Measurements from ENCODE around the gene RHEB.
"Not testable (repeated sequence)": the region's sequence is repeated elsewhere in the genome, so short reads cannot be mapped to it uniquely, and the experiment has no call there.

RHEB gene

DNA sequence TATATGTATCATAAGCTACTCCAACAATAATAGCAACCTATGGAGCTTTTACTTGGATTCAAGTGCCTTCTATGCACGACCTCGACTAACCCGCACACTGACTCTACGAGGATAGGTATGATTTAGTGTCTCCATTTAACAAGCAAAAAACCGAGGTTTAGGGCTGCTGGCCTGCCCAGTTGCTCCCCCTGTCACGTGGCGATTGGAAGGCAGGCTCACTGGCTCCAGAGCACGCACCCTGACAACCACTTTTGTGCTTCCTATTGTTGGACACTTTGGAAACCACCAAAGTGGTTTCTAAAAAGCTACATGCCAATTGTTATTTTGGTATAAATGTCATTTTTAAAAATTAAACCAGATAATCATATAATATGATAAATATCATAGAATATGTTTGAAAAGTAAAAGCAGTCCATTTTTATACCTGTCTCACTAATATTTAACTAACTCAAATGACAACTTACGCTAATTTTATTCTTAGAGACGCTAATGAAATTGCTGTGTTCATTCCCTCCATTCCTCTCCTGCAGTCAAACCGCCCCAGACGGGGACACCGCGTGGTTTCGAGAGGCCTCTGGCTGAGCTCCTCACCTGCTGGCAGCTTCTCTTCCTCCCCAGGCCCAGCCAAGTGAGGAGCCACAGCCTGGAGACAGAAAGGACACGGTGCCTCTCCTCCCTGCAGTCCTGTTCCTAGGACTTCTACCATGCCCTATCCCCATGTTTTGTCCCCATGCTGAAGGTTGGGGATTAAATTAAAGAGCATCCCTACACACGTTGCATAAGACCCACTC lies 22.2 kb upstream of the RHEB start:
- TF ChIP-seq, protein P1, sequence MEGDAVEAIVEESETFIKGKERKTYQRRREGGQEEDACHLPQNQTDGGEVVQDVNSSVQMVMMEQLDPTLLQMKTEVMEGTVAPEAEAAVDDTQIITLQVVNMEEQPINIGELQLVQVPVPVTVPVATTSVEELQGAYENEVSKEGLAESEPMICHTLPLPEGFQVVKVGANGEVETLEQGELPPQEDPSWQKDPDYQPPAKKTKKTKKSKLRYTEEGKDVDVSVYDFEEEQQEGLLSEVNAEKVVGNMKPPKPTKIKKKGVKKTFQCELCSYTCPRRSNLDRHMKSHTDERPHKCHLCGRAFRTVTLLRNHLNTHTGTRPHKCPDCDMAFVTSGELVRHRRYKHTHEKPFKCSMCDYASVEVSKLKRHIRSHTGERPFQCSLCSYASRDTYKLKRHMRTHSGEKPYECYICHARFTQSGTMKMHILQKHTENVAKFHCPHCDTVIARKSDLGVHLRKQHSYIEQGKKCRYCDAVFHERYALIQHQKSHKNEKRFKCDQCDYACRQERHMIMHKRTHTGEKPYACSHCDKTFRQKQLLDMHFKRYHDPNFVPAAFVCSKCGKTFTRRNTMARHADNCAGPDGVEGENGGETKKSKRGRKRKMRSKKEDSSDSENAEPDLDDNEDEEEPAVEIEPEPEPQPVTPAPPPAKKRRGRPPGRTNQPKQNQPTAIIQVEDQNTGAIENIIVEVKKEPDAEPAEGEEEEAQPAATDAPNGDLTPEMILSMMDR (IDR thresholded peaks at IDR 0.05; ENCODE audit: low read depth, low read length, missing control alignments) = no peak
- Histone ChIP-seq H3K27ac (no peak overlapping the region), H3K27me3 (replicated peaks) (no peaks in the 10 kb centered on the region), H3K4me3 (ENCODE audit: low read depth, low read length) (no peak overlapping the region), H3K36me3 (replicated peaks) (no peaks in the 10 kb centered on the region)
- DNase-seq = no peak
- in situ Hi-C loops (cut with HindIII; ENCODE audit: low pct_ligation_motif_present, low sequenced_read_pairs) = no loop called here

DNA sequence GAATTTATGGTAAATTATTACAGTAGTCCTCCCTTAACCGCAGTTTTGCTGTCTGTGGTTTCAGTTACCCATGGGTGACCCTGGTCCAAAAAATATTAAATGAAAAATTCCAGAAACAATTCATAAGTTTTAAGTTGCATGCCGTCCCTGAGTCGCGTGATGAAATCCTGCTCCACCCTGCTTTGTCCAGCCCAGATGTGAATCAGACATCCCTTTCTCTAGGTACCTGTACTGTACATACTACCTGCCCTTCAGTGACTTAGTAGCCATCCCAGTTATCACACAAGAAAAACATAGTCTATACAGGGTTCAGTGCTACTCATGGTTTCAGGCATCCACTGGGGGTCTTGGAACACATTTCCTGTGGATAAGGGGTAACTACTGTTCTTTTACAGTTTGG lies 20.5 kb upstream of the RHEB start:
- Histone ChIP-seq H3K4me3 (ENCODE audit: low read depth, low read length) (no peak overlapping the region), H3K36me3 (replicated peaks) (no peaks in the 10 kb centered on the region), H3K27ac (no peak overlapping the region), H3K27me3 (replicated peaks) (no peaks in the 10 kb centered on the region)
- TF ChIP-seq, protein P1 (IDR thresholded peaks at IDR 0.05; ENCODE audit: low read depth, low read length, missing control alignments) = no peak
- DNase-seq = no peak
- in situ Hi-C loops (cut with HindIII; ENCODE audit: low pct_ligation_motif_present, low sequenced_read_pairs) = no loop called here

DNA sequence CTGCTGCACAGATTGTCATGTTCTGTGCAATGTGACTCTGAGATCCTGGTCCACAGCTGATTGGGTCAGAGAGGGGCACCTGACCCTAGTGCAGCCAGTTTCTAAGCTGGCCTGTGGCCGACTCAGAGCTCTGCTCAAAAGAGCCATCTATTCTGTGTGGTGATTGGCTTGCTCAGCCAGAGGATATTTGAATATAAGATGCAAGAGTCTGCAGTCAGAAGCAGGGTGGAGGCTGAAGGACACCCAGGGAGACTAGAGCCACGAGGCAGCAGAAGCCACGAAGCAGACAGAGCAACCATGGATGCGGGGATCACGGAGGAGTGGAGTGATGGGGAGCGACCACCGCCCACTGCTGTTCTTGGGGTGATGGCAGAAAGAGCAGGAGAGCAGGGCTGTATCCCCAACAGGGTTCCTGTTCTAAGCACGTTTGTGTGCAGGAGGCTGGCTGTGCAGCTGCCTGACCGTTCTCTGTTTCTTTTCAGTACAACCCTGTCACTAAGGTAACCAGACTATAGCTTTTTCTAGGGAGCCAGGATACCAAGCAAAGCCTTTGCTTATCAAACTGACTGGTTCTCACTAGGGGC lies 19.5 kb upstream of the RHEB start:
- H3K27ac ChIP-seq = no peak overlapping the region
- in situ Hi-C loops (cut with HindIII; ENCODE audit: low pct_ligation_motif_present, low sequenced_read_pairs) = no loop called here
- no peak overlapping the region for H3K4me3 ChIP-seq (ENCODE audit: low read depth, low read length)
- TF ChIP-seq, protein P1 (IDR thresholded peaks at IDR 0.05; ENCODE audit: low read depth, low read length, missing control alignments) = no peak
- H3K36me3 ChIP-seq (replicated peaks) = no peaks in the 10 kb centered on the region
- no peaks in the 10 kb centered on the region for H3K27me3 ChIP-seq (replicated peaks)
- DNase-seq = peak; percentile 28

DNA sequence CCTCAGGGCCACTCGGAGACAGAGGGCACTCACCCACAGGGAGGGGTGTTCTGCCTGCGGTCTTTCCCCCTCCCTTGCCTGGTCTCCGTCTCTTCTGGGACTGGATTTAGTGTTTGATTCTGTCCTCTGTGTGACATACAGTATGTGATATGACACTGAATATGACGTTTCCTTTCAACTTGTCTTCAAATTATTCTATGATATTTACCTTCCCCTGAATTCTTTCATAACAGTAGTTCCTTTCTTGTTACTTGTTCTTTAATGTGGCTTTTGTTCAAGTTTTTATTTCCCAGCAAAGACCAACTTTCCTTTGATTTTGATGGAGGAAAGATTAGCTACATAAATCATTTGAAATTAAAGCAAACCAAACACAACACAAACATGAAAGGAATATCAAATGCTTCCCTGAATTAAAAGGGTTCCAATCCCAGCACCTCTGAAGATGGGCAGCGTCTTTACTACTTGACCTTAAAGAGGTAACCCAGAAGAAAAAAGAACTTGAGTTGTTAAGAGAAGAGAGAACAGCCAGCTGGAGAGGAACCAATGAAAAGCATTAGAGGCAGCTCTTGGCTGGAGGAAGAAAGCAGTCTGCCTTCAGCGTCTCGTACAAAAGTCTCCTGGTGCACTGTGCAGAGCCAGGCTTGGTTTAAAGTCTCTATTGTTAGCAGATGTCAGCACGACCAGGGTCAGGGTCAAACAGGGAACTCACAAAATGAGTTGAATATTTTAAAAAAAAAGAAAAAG lies 18.3 kb upstream of the RHEB start:
- in situ Hi-C loops (cut with HindIII; ENCODE audit: low pct_ligation_motif_present, low sequenced_read_pairs) = no loop called here

DNA sequence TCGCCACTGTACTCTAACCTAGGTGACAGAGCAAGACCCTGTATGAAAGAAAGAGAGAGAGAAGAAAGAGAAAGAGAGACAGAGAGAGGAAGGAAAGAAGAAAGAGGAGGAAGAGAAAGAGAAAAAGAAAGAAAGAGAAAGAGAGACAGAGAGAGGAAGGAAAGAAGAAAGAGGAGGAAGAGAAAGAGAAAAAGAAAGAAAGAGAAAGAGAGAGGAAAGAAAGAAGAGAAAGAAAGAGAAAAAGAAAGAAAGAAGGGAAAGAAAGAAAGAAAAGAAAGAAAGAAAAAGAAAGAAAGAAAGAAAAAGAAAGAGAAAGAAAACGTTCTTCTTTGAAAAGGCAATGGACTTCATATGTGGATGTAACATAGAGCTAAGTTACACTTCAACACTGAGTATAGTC lies 16.5 kb upstream of the RHEB start:
- H3K4me3 ChIP-seq (ENCODE audit: low read depth, low read length) = not testable (repeated sequence)

More for the DNA sequence above, 18.3 kb upstream of the RHEB start:
- TF ChIP-seq, protein P1 (IDR thresholded peaks at IDR 0.05; ENCODE audit: low read depth, low read length, missing control alignments) = no peak
- no peaks in the 10 kb centered on the region for H3K27me3 ChIP-seq (replicated peaks)
- H3K4me3 ChIP-seq (ENCODE audit: low read depth, low read length) = no peak overlapping the region
- no peak overlapping the region for H3K27ac ChIP-seq
- no peak for DNase-seq
- H3K36me3 ChIP-seq (replicated peaks) = no peaks in the 10 kb centered on the region

DNA sequence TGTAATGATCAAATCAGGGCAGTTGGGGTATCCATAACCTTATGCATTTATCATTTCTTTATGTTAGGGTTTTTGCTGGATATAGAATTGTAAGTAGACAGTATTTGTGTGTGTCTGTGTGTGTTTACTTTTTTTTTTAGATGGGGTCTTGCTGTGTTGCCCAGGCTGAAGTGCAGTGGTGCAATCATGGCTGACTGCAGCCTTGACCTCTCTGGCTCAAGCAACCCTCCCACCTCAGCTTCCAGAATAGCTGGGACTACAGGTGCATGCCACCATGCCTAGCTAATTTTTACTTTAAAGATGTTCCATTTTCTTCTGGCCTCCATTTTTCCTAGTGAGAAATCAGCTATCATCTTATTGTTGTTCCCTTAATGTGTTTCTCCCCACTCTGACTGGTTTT lies 10.1 kb upstream of the RHEB start:
- no peak overlapping the region for H3K27ac ChIP-seq
- H3K4me3 ChIP-seq (ENCODE audit: low read depth, low read length) = no peak overlapping the region
- in situ Hi-C loops (cut with HindIII; ENCODE audit: low pct_ligation_motif_present, low sequenced_read_pairs) = no loop called here
- DNase-seq = no peak
- no peaks in the 10 kb centered on the region for H3K27me3 ChIP-seq (replicated peaks)
- TF ChIP-seq, protein P1 (IDR thresholded peaks at IDR 0.05; ENCODE audit: low read depth, low read length, missing control alignments) = no peak
- no peaks in the 10 kb centered on the region for H3K36me3 ChIP-seq (replicated peaks)

More for the DNA sequence above, 16.5 kb upstream of the RHEB start:
- in situ Hi-C loops (cut with HindIII; ENCODE audit: low pct_ligation_motif_present, low sequenced_read_pairs); H3K27ac ChIP-seq; H3K36me3 ChIP-seq (replicated peaks); H3K27me3 ChIP-seq (replicated peaks); DNase-seq: not testable (repeated sequence)
